Neural cell (in vitro differentiated cells): Measurements from ENCODE around the gene IFT43. TPM values are rescaled to one million over a fixed set of nuclear protein-coding genes. Genes with fewer than 3 reads are reported as not detected.
A peak's percentile ranks its signal among the peaks of the same experiment; 100 is the strongest.

Experiments used
- H2AFZ ChIP-seq: fragments of 200-600, 300-800 bp; sonication (generic), shearing (Covaris generic); 2 replicates; pipeline ENCODE4 v1.6.0; 2014; ENCODE audit warnings: low read depth, mild to moderate bottlenecking, antibody characterized with exemption, low read length, moderate library complexity
- H3F3A ChIP-seq: fragments of 200-600 bp; shearing (Covaris generic); 2 replicates; pipeline ENCODE4 v1.6.1; 2016; ENCODE audit warnings: mild to moderate bottlenecking, moderate library complexity, mixed read lengths, antibody characterized with exemption, low read length; ENCODE audit not compliant: insufficient read depth, poor library complexity, severe bottlenecking
- H3K27ac ChIP-seq: fragments of 200-600, 300-800 bp; sonication (generic), shearing (Covaris generic); 2 replicates; pipeline ENCODE4 v1.5.1; 2014; ENCODE audit warnings: mild to moderate bottlenecking, low read length, moderate library complexity
- H3K27me3 ChIP-seq: fragments of 300-800, 200-600 bp; sonication (generic), shearing (Covaris generic); 2 replicates; pipeline ENCODE4 v1.6.0; 2014; ENCODE audit warnings: mild to moderate bottlenecking, low read depth, low read length, moderate library complexity; ENCODE audit not compliant: insufficient read depth
- H3K36me3 ChIP-seq: fragments of 300-800, 200-600 bp; sonication (generic), shearing (Covaris generic); 2 replicates; pipeline ENCODE4 v1.5.1; 2014; ENCODE audit warnings: mild to moderate bottlenecking, antibody characterized with exemption, low read length, moderate library complexity; ENCODE audit not compliant: insufficient read depth
- H3K4me2 ChIP-seq: fragments of 300-800, 200-600 bp; sonication (generic), shearing (Covaris generic); 2 replicates; pipeline ENCODE4 v1.6.0; 2014; ENCODE audit warnings: mild to moderate bottlenecking, low read length
- H3K4me3 ChIP-seq: fragments of 300-800, 200-600 bp; sonication (generic), shearing (Covaris generic); 2 replicates; pipeline ENCODE4 v1.5.1; 2014; ENCODE audit warnings: mild to moderate bottlenecking, low read length, moderate library complexity
- H3K79me2 ChIP-seq: fragments of 200-600 bp; shearing (Covaris generic); replicated peaks from 2 replicates; pipeline ENCODE4 v1.6.0; 2014; ENCODE audit warnings: mild to moderate bottlenecking, low read length, moderate library complexity; ENCODE audit not compliant: insufficient read depth
- H3K9ac ChIP-seq: fragments of 300-800, 200-600 bp; sonication (generic), shearing (Covaris generic); 2 replicates; pipeline ENCODE4 v1.6.1; 2016; ENCODE audit warnings: mild to moderate bottlenecking, low read length, mixed read lengths
- H3K9me2 ChIP-seq: fragments of 200-600 bp; shearing (Covaris generic); 2 replicates; pipeline ENCODE4 v1.6.1; 2016; ENCODE audit warnings: mild to moderate bottlenecking, low read length, mixed read lengths; ENCODE audit not compliant: insufficient read depth
- H3K9me3 ChIP-seq: fragments of 200-600, 300-800 bp; sonication (generic), shearing (Covaris generic); 2 replicates; pipeline ENCODE4 v1.6.1; 2016; ENCODE audit warnings: mild to moderate bottlenecking, mixed run types, low read length, moderate library complexity, mixed read lengths
- H4K20me1 ChIP-seq: fragments of 200-600 bp; shearing (Covaris generic); 2 replicates; pipeline ENCODE4 v1.6.1; 2016; ENCODE audit warnings: mild to moderate bottlenecking, mixed run types; ENCODE audit not compliant: insufficient read depth
- CTCF ChIP-seq: fragments of 450-650 bp; IDR thresholded peaks from 2 replicates; pipeline ENCODE4 v1.5.1; 2014; ENCODE audit warnings: antibody characterized with exemption, mild to moderate bottlenecking, moderate library complexity; ENCODE audit not compliant: poor library complexity, severe bottlenecking
- EP300 ChIP-seq: fragments of 450-650 bp; conservative IDR thresholded peaks from 2 replicates; pipeline ENCODE4 v1.6.1; 2014; ENCODE audit warnings: antibody characterized with exemption, mild to moderate bottlenecking, moderate library complexity; ENCODE audit not compliant: poor library complexity, severe bottlenecking
- EZH2 ChIP-seq: fragments of 200-600, 300-800 bp; shearing (Covaris generic), sonication (generic); IDR thresholded peaks from 2 replicates; pipeline ENCODE4 v1.6.1; 2014; ENCODE audit warnings: antibody characterized with exemption, low read length, borderline replicate concordance, mild to moderate bottlenecking; ENCODE audit not compliant: insufficient read depth, poor library complexity, severe bottlenecking
- MXI1 ChIP-seq: fragments of 450-650 bp; conservative IDR thresholded peaks from 2 replicates; pipeline ENCODE4 v1.6.1; 2014; ENCODE audit warnings: antibody characterized with exemption, mild to moderate bottlenecking; ENCODE audit not compliant: poor library complexity, severe bottlenecking
- POLR2AphosphoS5 ChIP-seq: IDR thresholded peaks from 2 replicates; pipeline ENCODE4 v1.6.1; 2012
- RAD21 ChIP-seq: fragments of 450-650 bp; conservative IDR thresholded peaks from 2 replicates; pipeline ENCODE4 v1.6.1; 2014; ENCODE audit warnings: antibody characterized with exemption, mild to moderate bottlenecking, moderate library complexity
- REST ChIP-seq: IDR thresholded peaks from 2 replicates; pipeline ENCODE4 v1.6.1; 2012; ENCODE audit warnings: borderline replicate concordance
- SMC3 ChIP-seq: fragments of 450-650 bp; conservative IDR thresholded peaks from 2 replicates; pipeline ENCODE4 v1.6.1; 2014; ENCODE audit warnings: antibody characterized with exemption, mild to moderate bottlenecking, moderate library complexity; ENCODE audit not compliant: poor library complexity
- TAF1 ChIP-seq: IDR thresholded peaks from 2 replicates; pipeline ENCODE4 v1.6.1; 2012; ENCODE audit warnings: low read depth
- polyA plus RNA-seq: library from polyadenylated mRNA; depleted of rRNA; stranded (reverse); fragments of >200 nt; gene quantifications from 2 replicates; pipeline ENCODE4 v1.2.3, GENCODE V29; 2014

Gene IFT43
- polyA plus RNA-seq, 1 donor from 2014 or later, result 102 TPM

- Histone ChIP-seq H3F3A (no peaks in the 10 kb centered on the region), H3K9ac (no peak overlapping the region), H3K4me3 (no peak overlapping the region), H3K27me3 (no peaks in the 10 kb centered on the region), H3K9me2 (no peaks in the 10 kb centered on the region), H2AFZ (no peak overlapping the region), H3K79me2 (no peaks in the 10 kb centered on the region), H3K4me2 (no peak overlapping the region), H3K9me3 (no peaks in the 10 kb centered on the region), H3K36me3 (no peaks in the 10 kb centered on the region), H4K20me1 (no peaks in the 10 kb centered on the region), H3K27ac (no peak overlapping the region)
- TF ChIP-seq MXI1, result no peak
- TF ChIP-seq EP300, result no peak
- peak; percentile 97 for TF ChIP-seq CTCF
- no peak for TF ChIP-seq TAF1
- peak; percentile 99 for TF ChIP-seq SMC3
- no peak for TF ChIP-seq REST
- TF ChIP-seq RAD21, result peak; percentile 99
- TF ChIP-seq POLR2AphosphoS5, result no peak
- TF ChIP-seq EZH2, result no peak
These were observed 65.3 kb downstream of the IFT43 start for GRCh38 chr14:76050797-76051392.

- Histone ChIP-seq H3F3A (no peaks in the 10 kb centered on the region), H3K27ac (no peak overlapping the region), H3K27me3 (no peaks in the 10 kb centered on the region), H3K79me2 (no peaks in the 10 kb centered on the region), H3K9me3 (no peaks in the 10 kb centered on the region), H4K20me1 (no peaks in the 10 kb centered on the region), H3K4me3 (no peak overlapping the region), H2AFZ (no peak overlapping the region), H3K36me3 (no peaks in the 10 kb centered on the region), H3K4me2 (no peak overlapping the region), H3K9me2 (no peaks in the 10 kb centered on the region), H3K9ac (no peak overlapping the region)
- TF ChIP-seq TAF1 (no peak), EP300 (no peak), POLR2AphosphoS5 (no peak), MXI1 (no peak), CTCF (no peak), RAD21 (no peak), REST (no peak), SMC3 (no peak)
These were observed 66.3 kb downstream of the IFT43 start for GRCh38 chr14:76051717-76052465.
